OCI-LY7 (cell line): ENCODE results near the gene PRKN. TPM values are rescaled to one million over a fixed set of nuclear protein-coding genes. Genes with fewer than 3 reads are reported as not detected.

Experiments used
- BruUV-seq: library from RNA; stranded (reverse); fragments of 400-500 nt; replicated peaks from 2 replicates; lab custom pipeline; 2021; lab: Mats Ljungman, UMichigan
- CTCF ChIA-PET: fragments of 300-600 bp; sonication (Branson Sonifier 250); formaldehyde crosslinking; loops from one replicate; lab custom pipeline; 2022; ENCODE audit warnings: antibody characterized with exemption; ENCODE audit not compliant: unreplicated experiment; lab: Charles Lee
- POLR2A ChIA-PET: fragments of 300-600 bp; sonication (Branson Sonifier 250); formaldehyde crosslinking; loops from one replicate; lab custom pipeline; 2022; ENCODE audit warnings: antibody characterized with exemption; lab: Charles Lee
- DNase-seq: peaks from one replicate; pipeline ENCODE4 v3.0.0-alpha.2; 2015; ENCODE audit warnings: low spot score
- H2AFZ ChIP-seq: fragments of 200-600 bp; sonication (generic), shearing (Covaris generic); 2 replicates; pipeline ENCODE4 v1.6.1; 2014; ENCODE audit warnings: mild to moderate bottlenecking, antibody characterized with exemption, low read length, moderate library complexity
- H3K27ac ChIP-seq: fragments of 200-600 bp; sonication (generic); 2 replicates; pipeline ENCODE4 v1.5.1; 2014; ENCODE audit warnings: mixed run types, low read depth, mild to moderate bottlenecking, moderate library complexity, low read length, inconsistent platforms; ENCODE audit not compliant: poor library complexity, severe bottlenecking
- H3K36me3 ChIP-seq: fragments of 200-600 bp; sonication (generic); 2 replicates; pipeline ENCODE4 v1.6.1; 2014; ENCODE audit warnings: mild to moderate bottlenecking, antibody characterized with exemption, low read length, moderate library complexity, mixed read lengths; ENCODE audit not compliant: insufficient read depth
- H3K4me1 ChIP-seq: fragments of 200-600 bp; sonication (generic); 2 replicates; pipeline ENCODE4 v1.5.1; 2014; ENCODE audit warnings: mild to moderate bottlenecking, low read length; ENCODE audit not compliant: insufficient read depth, poor library complexity, severe bottlenecking
- H3K4me2 ChIP-seq: fragments of 200-600 bp; sonication (generic); 2 replicates; pipeline ENCODE4 v1.6.1; 2014; ENCODE audit warnings: mild to moderate bottlenecking, low read length
- H3K4me3 ChIP-seq: fragments of 200-600 bp; sonication (generic); 2 replicates; pipeline ENCODE4 v1.5.1; 2014; ENCODE audit warnings: mild to moderate bottlenecking, low read depth, low read length; ENCODE audit not compliant: poor library complexity, severe bottlenecking
- H3K79me2 ChIP-seq: fragments of 200-600 bp; sonication (generic); 2 replicates; pipeline ENCODE4 v1.6.1; 2016; ENCODE audit warnings: low read depth, mild to moderate bottlenecking, low read length, moderate library complexity, mixed read lengths; ENCODE audit not compliant: insufficient read depth
- H3K9me2 ChIP-seq: fragments of 200-600 bp; sonication (generic); 2 replicates; pipeline ENCODE4 v1.6.1; 2016; ENCODE audit warnings: mild to moderate bottlenecking, low read length, mixed read lengths; ENCODE audit not compliant: insufficient read depth
- H3K9me3 ChIP-seq: fragments of 200-600 bp; sonication (generic); 2 replicates; pipeline ENCODE4 v1.6.1; 2014; ENCODE audit warnings: mild to moderate bottlenecking, mixed run types, low read length, mixed read lengths
- H4K20me1 ChIP-seq: fragments of 200-600 bp; sonication (generic); 2 replicates; pipeline ENCODE4 v1.6.1; 2014; ENCODE audit warnings: mild to moderate bottlenecking, antibody characterized with exemption, low read length, moderate library complexity, mixed read lengths; ENCODE audit not compliant: insufficient read depth
- CTCF ChIP-seq: fragments of 200-600 bp; sonication (generic); conservative IDR thresholded peaks from 2 replicates; pipeline ENCODE4 v1.5.1; 2014; ENCODE audit warnings: mild to moderate bottlenecking, antibody characterized with exemption, low read length, moderate library complexity, mixed read lengths
- EZH2phosphoT487 ChIP-seq: fragments of 200-600 bp; sonication (generic); IDR thresholded peaks from 2 replicates; pipeline ENCODE4 v1.6.1; 2018; ENCODE audit warnings: low read depth, borderline replicate concordance, mild to moderate bottlenecking, mixed run types, antibody characterized with exemption, low read length, moderate library complexity, mixed read lengths
- intact Hi-C: fragments of 100-400 bp; cut with micrococcal nuclease; formaldehyde crosslinking; loops from one replicate; pipeline ENCODE4 v1.10.0; 2022; ENCODE audit not compliant: unreplicated experiment
- total RNA-seq, 2 experiments: library from RNA; depleted of rRNA in 1 of 2; stranded (reverse); fragments of >200 nt in 1 of 2; shearing (Covaris generic) in 1 of 2; gene quantifications; 2 replicates each; pipeline ENCODE4 v1.2.3, GENCODE V29; 2014 to 2022

PRKN gene
- total RNA-seq, 2 experiments from 2014 or later, result 1.3 to 2.0 TPM

- H3K36me3 ChIP-seq, result no peaks in the 10 kb centered on the region
- BruUV-seq, result no TSS peak
- H3K79me2 ChIP-seq, result no peaks in the 10 kb centered on the region
- intact Hi-C loops, result no loop called here
- POLR2A ChIA-PET, result no interaction called here
- no peak overlapping the region for H3K4me3 ChIP-seq
- TF ChIP-seq CTCF, result no peak
- no peak for TF ChIP-seq EZH2phosphoT487
- H2AFZ ChIP-seq, result no peak overlapping the region
- no peaks in the 10 kb centered on the region for H3K4me1 ChIP-seq
- no peak overlapping the region for H3K27ac ChIP-seq
- H3K9me2 ChIP-seq, result no peaks in the 10 kb centered on the region
- no peak for DNase-seq
- no peaks in the 10 kb centered on the region for H4K20me1 ChIP-seq
- no peaks in the 10 kb centered on the region for H3K9me3 ChIP-seq
- no peak overlapping the region for H3K4me2 ChIP-seq
- CTCF ChIA-PET, result no interaction called here
These were observed 1250.9 kb downstream of the PRKN start for GRCh38 chr6:161476711-161477110.

DNA sequence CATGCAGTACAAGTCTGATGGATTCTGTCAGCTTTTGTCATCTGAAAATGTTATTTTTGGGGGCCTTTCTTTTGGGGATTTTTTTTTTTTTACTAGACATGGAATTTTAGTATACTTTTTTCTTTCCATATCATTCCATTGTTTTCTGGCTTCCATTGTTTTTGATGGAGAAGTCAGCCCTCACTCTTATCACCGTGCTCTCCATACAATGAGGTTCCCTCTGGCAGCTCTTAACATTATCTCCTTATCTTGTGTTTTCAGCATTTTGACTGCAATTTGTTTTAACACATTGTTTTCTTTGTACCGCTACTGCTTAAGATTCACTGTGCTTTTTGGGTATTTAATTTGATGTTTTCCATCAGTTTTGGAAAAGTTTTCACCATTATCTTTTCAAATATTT is 1262.2 kb downstream of the PRKN start:
- Histone ChIP-seq H3K4me1 (no peaks in the 10 kb centered on the region), H4K20me1 (no peaks in the 10 kb centered on the region), H3K4me3 (no peak overlapping the region), H3K4me2 (no peak overlapping the region), H3K36me3 (no peaks in the 10 kb centered on the region), H3K79me2 (no peaks in the 10 kb centered on the region), H3K9me2 (no peaks in the 10 kb centered on the region), H3K9me3 (no peaks in the 10 kb centered on the region), H3K27ac (no peak overlapping the region), H2AFZ (no peak overlapping the region)
- POLR2A ChIA-PET, result interaction anchor here (0.5 kb wide), 1 partner anchor 439 kb away, joined by 3 read pairs; no protein-coding TSS in a partner anchor
- no peak for DNase-seq
- TF ChIP-seq EZH2phosphoT487, result no peak
- no peak for TF ChIP-seq CTCF
- no TSS peak for BruUV-seq
- CTCF ChIA-PET, result no interaction called here
- intact Hi-C loops, result no loop called here

GRCh38 chr6:161463071-161463470 is 1264.5 kb downstream of the PRKN start:
- no peak for DNase-seq
- Histone ChIP-seq H3K4me1 (no peaks in the 10 kb centered on the region), H3K4me3 (no peak overlapping the region), H3K27ac (no peak overlapping the region), H3K79me2 (no peaks in the 10 kb centered on the region), H3K9me3 (no peaks in the 10 kb centered on the region), H3K4me2 (no peak overlapping the region), H4K20me1 (no peaks in the 10 kb centered on the region), H2AFZ (no peak overlapping the region), H3K9me2 (no peaks in the 10 kb centered on the region), H3K36me3 (no peaks in the 10 kb centered on the region)
- no TSS peak for BruUV-seq
- intact Hi-C loops, result no loop called here
- ChIA-PET POLR2A (no interaction called here), CTCF (no interaction called here)
- TF ChIP-seq CTCF (no peak), EZH2phosphoT487 (no peak)
